Liver (tissue), 9 donors: ENCODE results near the gene NACA. TPM values are rescaled to one million over a fixed set of nuclear protein-coding genes. Genes with fewer than 3 reads are reported as not detected.

Experiments used
- DNase-seq: peaks from one replicate; pipeline ENCODE4 v3.0.0-alpha.2; 2017; ENCODE audit warnings: low spot score
- H3K27ac ChIP-seq, 2 donors: one replicate each; pipeline ENCODE4 v1.7.0; 2013; ENCODE audit warnings: inconsistent platforms in 2 of 2, low read length in 2 of 2, control low read depth in 1 of 2, low read depth in 1 of 2, mild to moderate bottlenecking in 1 of 2
- H3K27me3 ChIP-seq, 4 donors: one replicate each; pipeline versions ENCODE4 v1.6.1 to v1.7.0; 2013; ENCODE audit warnings: low read length in 3 of 4, inconsistent platforms in 1 of 4, mild to moderate bottlenecking in 1 of 4, moderate library complexity in 1 of 4; ENCODE audit not compliant: control insufficient read depth in 4 of 4, insufficient read depth in 4 of 4
- H3K36me3 ChIP-seq, 4 donors: one replicate each; pipeline versions ENCODE4 v1.6.1 to v1.7.0; 2013; ENCODE audit warnings: low read length in 3 of 4, mild to moderate bottlenecking in 3 of 4, low read depth in 1 of 4, moderate library complexity in 1 of 4; ENCODE audit not compliant: control insufficient read depth in 4 of 4, insufficient read depth in 3 of 4
- H3K4me1 ChIP-seq, 4 donors: one replicate each; pipeline versions ENCODE4 v1.6.1 to v1.7.0; 2013; ENCODE audit warnings: low read length in 3 of 4, mild to moderate bottlenecking in 3 of 4, moderate library complexity in 1 of 4; ENCODE audit not compliant: control insufficient read depth in 4 of 4, insufficient read depth in 4 of 4
- H3K4me3 ChIP-seq, 3 donors: one replicate each; pipeline versions ENCODE4 v1.6.1 to v1.7.0; 2013; ENCODE audit warnings: low read length in 3 of 3, control low read depth in 1 of 3, low read depth in 1 of 3, mild to moderate bottlenecking in 1 of 3
- H3K9ac ChIP-seq, 2 donors: one replicate each; pipeline ENCODE4 v1.7.0; 2013; ENCODE audit warnings: low read length in 2 of 2, mild to moderate bottlenecking in 2 of 2, moderate library complexity in 2 of 2, control low read depth in 1 of 2, low read depth in 1 of 2
- H3K9me3 ChIP-seq, 4 donors: one replicate each; pipeline versions ENCODE4 v1.6.1 to v1.7.0; 2013; ENCODE audit warnings: low read length in 3 of 4; ENCODE audit not compliant: control insufficient read depth in 4 of 4
- EGR1 ChIP-seq, 2 donors: IDR thresholded peaks; 2 replicates each; pipeline ENCODE4 v1.6.1; 2016 to 2018; ENCODE audit warnings: antibody characterized with exemption in 2 of 2, low read depth in 2 of 2
- FOXA2 ChIP-seq: IDR thresholded peaks from 2 replicates; pipeline ENCODE4 v1.6.1; 2016; ENCODE audit warnings: antibody characterized with exemption
- GABPA ChIP-seq, 2 donors: IDR thresholded peaks in 1 of 2; conservative IDR thresholded peaks in 1 of 2; 2 replicates each; pipeline ENCODE4 v1.6.1; 2016; ENCODE audit warnings: antibody characterized with exemption in 2 of 2, mild to moderate bottlenecking in 1 of 2, moderate library complexity in 1 of 2
- HNF4A ChIP-seq, 2 donors: conservative IDR thresholded peaks; 2 replicates each; pipeline ENCODE4 v1.6.1; 2016; ENCODE audit warnings: antibody characterized with exemption in 2 of 2, mild to moderate bottlenecking in 2 of 2
- JUND ChIP-seq, 2 donors: IDR thresholded peaks; 2 replicates each; pipeline ENCODE4 v1.6.1; 2016; ENCODE audit warnings: antibody characterized with exemption in 2 of 2
- NR2F2 ChIP-seq: IDR thresholded peaks from 2 replicates; pipeline ENCODE4 v1.6.1; 2016; ENCODE audit warnings: antibody characterized with exemption
- RAD21 ChIP-seq, 2 donors: IDR thresholded peaks; 2 replicates each; pipeline ENCODE4 v1.6.1; 2016; ENCODE audit warnings: antibody characterized with exemption in 2 of 2, mild to moderate bottlenecking in 2 of 2
- RXRA ChIP-seq, 2 donors: IDR thresholded peaks; 2 replicates each; pipeline ENCODE4 v1.6.1; 2017 to 2018; ENCODE audit warnings: antibody characterized with exemption in 2 of 2, mild to moderate bottlenecking in 1 of 2
- SP1 ChIP-seq: IDR thresholded peaks from 2 replicates; pipeline ENCODE4 v1.6.1; 2018; ENCODE audit warnings: antibody characterized with exemption, mild to moderate bottlenecking
- YY1 ChIP-seq: IDR thresholded peaks from 2 replicates; pipeline ENCODE4 v1.6.1; 2016; ENCODE audit warnings: antibody characterized with exemption, mild to moderate bottlenecking
- WGBS: extraction: QIAGEN DNeasy Blood & Tissue Kit; methylation state at CpG from one replicate; pipeline ENCODE4 v1.1.7; 2013; 5-methylcytosine and 5-hydroxymethylcytosine counted together
- polyA plus RNA-seq, 2 donors: library from polyadenylated mRNA; stranded (reverse) in 1 of 2; unstranded in 1 of 2; fragments of 200-250 nt in 1 of 2; fragments of >200 nt in 1 of 2; fragmentation: Nextera tagmentation in 1 of 2; extraction: Ambion mirVana in 1 of 2; gene quantifications; one replicate each; pipeline versions ENCODE4 v1.2.1 to v1.2.3, GENCODE V29; 2013 to 2015
- total RNA-seq, 2 donors: library from RNA; depleted of rRNA; stranded (reverse); fragments of >200 nt; gene quantifications; one replicate each; pipeline ENCODE4 v1.2.3, GENCODE V29; 2014
- TF ChIP-seq, protein P1 (sequence below): fragments of 150-350 bp; IDR thresholded peaks from 2 replicates; pipeline ENCODE4 v1.5.1; 2017; ENCODE audit warnings: improper control_type of control experiment, low read depth, low read length; ENCODE audit not compliant: missing input control
- TF ChIP-seq, protein P2 (sequence below): IDR thresholded peaks from 2 replicates; pipeline ENCODE4 v1.6.1; 2016; ENCODE audit warnings: antibody characterized with exemption
- TF ChIP-seq, protein P3 (sequence below): IDR thresholded peaks from 2 replicates; pipeline ENCODE4 v1.6.1; 2016; ENCODE audit warnings: antibody characterized with exemption
- TF ChIP-seq, protein P4 (sequence below): IDR thresholded peaks from 2 replicates; pipeline ENCODE4 v1.6.1; 2016; ENCODE audit warnings: antibody characterized with exemption
- donor health status: healthy.
- donor health status: healthy.
- donor health status: healthy.
- donor health status: healthy.
- donor health status: healthy.

Gene NACA
- total and polyA plus RNA-seq, 4 donors = 365 to 695 (median 456) TPM

DNA sequence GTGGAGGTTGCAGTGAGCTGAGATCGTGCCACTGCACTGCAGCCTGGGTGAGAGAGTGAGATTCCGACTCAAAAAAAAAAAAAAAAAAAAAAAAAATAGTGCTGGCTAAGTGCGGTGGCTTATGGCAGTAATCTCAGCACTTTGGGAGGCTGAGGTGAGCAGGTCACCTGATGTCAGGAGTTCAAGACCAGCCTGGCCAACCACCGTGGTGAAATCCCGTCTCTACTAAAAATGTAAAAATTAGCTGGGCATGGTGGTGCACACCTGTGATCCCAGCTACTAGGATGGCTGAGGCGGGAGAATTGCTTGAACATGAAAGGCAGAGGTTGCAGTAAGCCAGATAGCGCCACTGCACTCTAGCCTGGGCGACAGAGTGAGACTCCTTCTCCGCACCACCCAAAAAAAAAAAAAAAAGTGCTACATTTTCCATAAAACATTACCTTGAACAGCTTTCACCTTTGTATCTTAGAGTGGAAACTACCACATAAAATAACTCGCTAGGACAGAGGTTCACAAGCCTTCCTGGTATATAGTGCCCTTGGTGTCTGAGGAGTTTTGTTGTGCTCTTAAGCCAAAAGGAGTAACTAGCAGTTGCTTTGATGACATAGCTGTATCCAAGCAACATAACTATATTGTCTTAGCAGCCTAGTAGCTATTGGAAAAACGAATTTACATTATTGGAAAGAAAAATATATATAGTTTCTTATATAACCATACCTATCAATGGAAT, 48.1 kb downstream of the NACA start:
- Histone ChIP-seq H3K4me1 (peaks cover 6 to 22% (median 18%) of the 10 kb centered on the region in 4 donors), H3K27ac (no peak overlapping the region), H3K9me3 (no peaks in the 10 kb centered on the region), H3K36me3 (peaks cover 0 to 8% (median 7%) of the 10 kb centered on the region in 4 donors), H3K27me3 (no peaks in the 10 kb centered on the region), H3K9ac (no peak overlapping the region), H3K4me3 (no peak overlapping the region)
- 75% methylated on average over 11 of the region's 11 CpGs for WGBS
- no peak for DNase-seq
- TF ChIP-seq, protein P1, sequence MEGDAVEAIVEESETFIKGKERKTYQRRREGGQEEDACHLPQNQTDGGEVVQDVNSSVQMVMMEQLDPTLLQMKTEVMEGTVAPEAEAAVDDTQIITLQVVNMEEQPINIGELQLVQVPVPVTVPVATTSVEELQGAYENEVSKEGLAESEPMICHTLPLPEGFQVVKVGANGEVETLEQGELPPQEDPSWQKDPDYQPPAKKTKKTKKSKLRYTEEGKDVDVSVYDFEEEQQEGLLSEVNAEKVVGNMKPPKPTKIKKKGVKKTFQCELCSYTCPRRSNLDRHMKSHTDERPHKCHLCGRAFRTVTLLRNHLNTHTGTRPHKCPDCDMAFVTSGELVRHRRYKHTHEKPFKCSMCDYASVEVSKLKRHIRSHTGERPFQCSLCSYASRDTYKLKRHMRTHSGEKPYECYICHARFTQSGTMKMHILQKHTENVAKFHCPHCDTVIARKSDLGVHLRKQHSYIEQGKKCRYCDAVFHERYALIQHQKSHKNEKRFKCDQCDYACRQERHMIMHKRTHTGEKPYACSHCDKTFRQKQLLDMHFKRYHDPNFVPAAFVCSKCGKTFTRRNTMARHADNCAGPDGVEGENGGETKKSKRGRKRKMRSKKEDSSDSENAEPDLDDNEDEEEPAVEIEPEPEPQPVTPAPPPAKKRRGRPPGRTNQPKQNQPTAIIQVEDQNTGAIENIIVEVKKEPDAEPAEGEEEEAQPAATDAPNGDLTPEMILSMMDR = no peak
- TF ChIP-seq NR2F2 (no peak), JUND (IDR thresholded peaks at IDR 0.05) (no peak)
- TF ChIP-seq, protein P2, sequence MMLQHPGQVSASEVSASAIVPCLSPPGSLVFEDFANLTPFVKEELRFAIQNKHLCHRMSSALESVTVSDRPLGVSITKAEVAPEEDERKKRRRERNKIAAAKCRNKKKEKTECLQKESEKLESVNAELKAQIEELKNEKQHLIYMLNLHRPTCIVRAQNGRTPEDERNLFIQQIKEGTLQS = no peak
- TF ChIP-seq, protein P3, sequence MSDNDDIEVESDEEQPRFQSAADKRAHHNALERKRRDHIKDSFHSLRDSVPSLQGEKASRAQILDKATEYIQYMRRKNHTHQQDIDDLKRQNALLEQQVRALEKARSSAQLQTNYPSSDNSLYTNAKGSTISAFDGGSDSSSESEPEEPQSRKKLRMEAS = no peak

DNA sequence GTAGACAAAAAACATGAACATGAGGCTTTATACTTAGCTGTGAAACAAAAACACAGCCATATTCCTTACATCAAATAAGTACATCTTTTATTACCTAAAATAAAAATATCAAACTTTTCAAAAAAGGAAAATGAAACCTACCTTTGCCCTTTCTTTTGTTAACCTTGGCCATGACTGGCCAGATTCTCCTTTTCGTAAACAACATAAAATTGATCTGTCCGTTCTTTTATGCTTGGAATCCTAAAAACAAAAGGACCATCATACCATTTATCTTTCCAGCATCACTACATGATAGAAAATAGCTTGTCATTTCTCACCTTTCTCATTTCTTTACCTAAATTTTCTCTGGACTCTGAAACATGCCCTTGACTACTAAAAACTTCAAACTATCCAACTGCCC, 53.5 kb downstream of the NACA start:
- Histone ChIP-seq H3K4me1 (peaks cover 7 to 29% (median 20%) of the 10 kb centered on the region in 4 donors), H3K27ac (peak overlapping the region in 1 of 2 donors; percentile 22), H3K27me3 (no peaks in the 10 kb centered on the region), H3K4me3 (no peak overlapping the region), H3K9me3 (no peaks in the 10 kb centered on the region), H3K9ac (no peak overlapping the region), H3K36me3 (peaks cover 12 to 46% (median 23%) of the 10 kb centered on the region in 4 donors)
- 26% methylated on average over 2 of the region's 2 CpGs for WGBS
- DNase-seq = no peak
- peak; percentile 24 to 30 for TF ChIP-seq HNF4A (conservative IDR thresholded peaks at IDR 0.05)
- peak; percentile 12 for TF ChIP-seq YY1
- no peak for TF ChIP-seq SP1

DNA sequence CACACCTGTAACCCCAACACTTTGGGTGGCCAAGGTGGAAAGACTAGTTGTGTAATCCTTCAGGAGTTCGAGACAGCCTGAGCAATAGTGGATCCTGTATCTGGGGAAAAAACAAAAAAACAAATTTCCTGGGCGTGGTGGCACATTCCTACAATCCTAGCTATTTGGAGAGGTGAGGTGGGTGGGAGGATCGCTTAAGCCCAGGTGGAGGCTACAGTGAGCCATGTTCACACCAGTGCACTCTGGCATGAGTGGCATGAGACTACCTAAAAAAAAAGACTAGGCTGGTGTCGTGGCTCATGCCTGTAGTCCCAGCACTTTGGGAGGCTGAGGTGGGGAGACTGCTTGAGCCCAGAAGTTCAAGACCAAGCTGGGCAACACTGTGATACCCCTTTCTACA, 54.3 kb downstream of the NACA start:
- WGBS = 78% methylated on average over 4 of the region's 4 CpGs
- peaks cover 7 to 28% (median 20%) of the 10 kb centered on the region in 4 donors for H3K4me1 ChIP-seq
- H3K27ac ChIP-seq = peak overlapping the region; percentile 12 to 22
- no peak for DNase-seq
- H3K9ac ChIP-seq = no peak overlapping the region
- peaks cover 12 to 50% (median 28%) of the 10 kb centered on the region in 4 donors for H3K36me3 ChIP-seq
- H3K27me3 ChIP-seq = no peaks in the 10 kb centered on the region
- no peaks in the 10 kb centered on the region for H3K9me3 ChIP-seq
- no peak overlapping the region for H3K4me3 ChIP-seq
- no peak for TF ChIP-seq RXRA (IDR thresholded peaks at IDR 0.05)

DNA sequence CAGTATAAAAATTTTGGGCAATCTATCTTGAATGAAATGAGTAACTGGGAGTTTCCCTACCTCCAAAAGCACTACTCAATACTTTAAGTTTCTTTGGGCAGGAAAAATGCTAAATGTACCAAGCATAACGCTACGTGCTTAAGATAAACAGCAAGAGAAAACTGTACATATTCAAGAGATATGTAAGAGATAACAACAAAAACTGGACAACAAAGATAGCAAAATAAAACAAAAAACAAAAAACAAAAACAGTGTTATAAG, 57.0 kb downstream of the NACA start:
- TF ChIP-seq RXRA (IDR thresholded peaks at IDR 0.05) (no peak), HNF4A (conservative IDR thresholded peaks at IDR 0.05) (no peak), YY1 (no peak), SP1 (no peak), FOXA2 (no peak), EGR1 (IDR thresholded peaks at IDR 0.05; ENCODE audit: low read depth in 2 of 2) (no peak), GABPA (IDR thresholded peaks at IDR 0.05 in 1 of 2, conservative IDR thresholded peaks at IDR 0.05 in 1 of 2) (no peak), JUND (IDR thresholded peaks at IDR 0.05) (no peak), RAD21 (IDR thresholded peaks at IDR 0.05) (no peak)
- TF ChIP-seq, protein P2 = no peak
- TF ChIP-seq, protein P1 = no peak
- TF ChIP-seq, protein P3 = no peak
- TF ChIP-seq, protein P4, sequence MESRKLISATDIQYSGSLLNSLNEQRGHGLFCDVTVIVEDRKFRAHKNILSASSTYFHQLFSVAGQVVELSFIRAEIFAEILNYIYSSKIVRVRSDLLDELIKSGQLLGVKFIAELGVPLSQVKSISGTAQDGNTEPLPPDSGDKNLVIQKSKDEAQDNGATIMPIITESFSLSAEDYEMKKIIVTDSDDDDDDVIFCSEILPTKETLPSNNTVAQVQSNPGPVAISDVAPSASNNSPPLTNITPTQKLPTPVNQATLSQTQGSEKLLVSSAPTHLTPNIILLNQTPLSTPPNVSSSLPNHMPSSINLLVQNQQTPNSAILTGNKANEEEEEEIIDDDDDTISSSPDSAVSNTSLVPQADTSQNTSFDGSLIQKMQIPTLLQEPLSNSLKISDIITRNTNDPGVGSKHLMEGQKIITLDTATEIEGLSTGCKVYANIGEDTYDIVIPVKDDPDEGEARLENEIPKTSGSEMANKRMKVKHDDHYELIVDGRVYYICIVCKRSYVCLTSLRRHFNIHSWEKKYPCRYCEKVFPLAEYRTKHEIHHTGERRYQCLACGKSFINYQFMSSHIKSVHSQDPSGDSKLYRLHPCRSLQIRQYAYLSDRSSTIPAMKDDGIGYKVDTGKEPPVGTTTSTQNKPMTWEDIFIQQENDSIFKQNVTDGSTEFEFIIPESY = no peak
- no peak for DNase-seq
- H3K36me3 ChIP-seq = peaks cover 13 to 64% (median 44%) of the 10 kb centered on the region in 4 donors
- WGBS = 82% methylated on average over 2 of the region's 2 CpGs
- peaks cover 5 to 25% (median 16%) of the 10 kb centered on the region in 4 donors for H3K4me1 ChIP-seq
- no peaks in the 10 kb centered on the region for H3K9me3 ChIP-seq
- H3K27me3 ChIP-seq = no peaks in the 10 kb centered on the region
- no peak overlapping the region for H3K27ac ChIP-seq
- H3K9ac ChIP-seq = no peak overlapping the region
- H3K4me3 ChIP-seq = no peak overlapping the region
